Stimulated activated CD4-positive, alpha-beta T cell treated with anti-CD3 and anti-CD28 coated beads, Interleukin-4, amount 100 ng/mL, for 48 hours (primary cell): ENCODE measurements around the gene PIP4K2B.

Experiments
- DNase-seq, 2 donors: peaks; one replicate each; pipeline ENCODE4 v3.0.0-alpha.2; 2020; ENCODE audit warnings: low read depth in 2 of 2

The PIP4K2B gene

GRCh38 chr17:38779965-38780752 is 19.2 kb downstream of the PIP4K2B start:
- no peak for DNase-seq

- DNase-seq, result no peak
Measured at GRCh38 chr17:38777641-38778250, 21.6 kb downstream of the PIP4K2B start.

GRCh38 chr17:38773258-38773657 is 26.1 kb downstream of the PIP4K2B start:
- DNase-seq, result no peak

GRCh38 chr17:38768417-38768816 is 30.9 kb downstream of the PIP4K2B start:
- no peak for DNase-seq

- no peak for DNase-seq
Measured at GRCh38 chr17:38766341-38766740, 33.0 kb downstream of the PIP4K2B start.

- no peak for DNase-seq
Measured at GRCh38 chr17:38762231-38762630, 37.1 kb downstream of the PIP4K2B start.

- no peak for DNase-seq
Measured at GRCh38 chr17:38761612-38762011, 37.7 kb downstream of the PIP4K2B start.

GRCh38 chr17:38753071-38753506 is 46.3 kb downstream of the PIP4K2B start:
- DNase-seq, result no peak

- DNase-seq, result peak; percentile 91 to 98
Measured at GRCh38 chr17:38752308-38753070, 46.9 kb downstream of the PIP4K2B start, which contains the start of gene PSMB3. TSS of gene PSMB3 (plus strand) at chr17:38752741. CDS start at chr17:38752827, 86 bp downstream.

GRCh38 chr17:38751808-38752307 is 47.5 kb downstream of the PIP4K2B start:
- DNase-seq, result peak; percentile 72 to 90

GRCh38 chr17:38751144-38751807 is 48.1 kb downstream of the PIP4K2B start:
- DNase-seq, result no peak

GRCh38 chr17:38750312-38751121 is 48.8 kb downstream of the PIP4K2B start:
- no peak for DNase-seq

GRCh38 chr17:38750044-38750311 is 49.4 kb downstream of the PIP4K2B start:
- DNase-seq, result no peak

- DNase-seq, result no peak
Measured at GRCh38 chr17:38749223-38750043, 49.9 kb downstream of the PIP4K2B start.

- no peak for DNase-seq
Measured at GRCh38 chr17:38748892-38749222, 50.5 kb downstream of the PIP4K2B start.

- no peak for DNase-seq
Measured at GRCh38 chr17:38748149-38748891, 51.0 kb downstream of the PIP4K2B start, which contains the start of gene PCGF2. TSS of gene PCGF2 (minus strand) at chr17:38748336. CDS start at chr17:38740402, 7,934 bp downstream.

- DNase-seq, result no peak
Measured at GRCh38 chr17:38747463-38748148, 51.8 kb downstream of the PIP4K2B start.

GRCh38 chr17:38746849-38747462 is 52.4 kb downstream of the PIP4K2B start:
- DNase-seq, result no peak
